Stimulated activated CD8-positive, alpha-beta memory T cell treated with anti-CD3 and anti-CD28 coated beads, Interleukin-12 subunit alpha, Interleukin-12 subunit beta, amount 100 ng/mL, for 1 hour (primary cell): Measurements from ENCODE around the gene AOPEP.

Experiments used
- DNase-seq: peaks from one replicate; pipeline ENCODE4 v3.0.0-alpha.2; 2020; ENCODE audit warnings: low read depth

The AOPEP gene

GRCh38 chr9:95084254-95084934, 357.9 kb downstream of the AOPEP start:
- DNase-seq = no peak

DNA sequence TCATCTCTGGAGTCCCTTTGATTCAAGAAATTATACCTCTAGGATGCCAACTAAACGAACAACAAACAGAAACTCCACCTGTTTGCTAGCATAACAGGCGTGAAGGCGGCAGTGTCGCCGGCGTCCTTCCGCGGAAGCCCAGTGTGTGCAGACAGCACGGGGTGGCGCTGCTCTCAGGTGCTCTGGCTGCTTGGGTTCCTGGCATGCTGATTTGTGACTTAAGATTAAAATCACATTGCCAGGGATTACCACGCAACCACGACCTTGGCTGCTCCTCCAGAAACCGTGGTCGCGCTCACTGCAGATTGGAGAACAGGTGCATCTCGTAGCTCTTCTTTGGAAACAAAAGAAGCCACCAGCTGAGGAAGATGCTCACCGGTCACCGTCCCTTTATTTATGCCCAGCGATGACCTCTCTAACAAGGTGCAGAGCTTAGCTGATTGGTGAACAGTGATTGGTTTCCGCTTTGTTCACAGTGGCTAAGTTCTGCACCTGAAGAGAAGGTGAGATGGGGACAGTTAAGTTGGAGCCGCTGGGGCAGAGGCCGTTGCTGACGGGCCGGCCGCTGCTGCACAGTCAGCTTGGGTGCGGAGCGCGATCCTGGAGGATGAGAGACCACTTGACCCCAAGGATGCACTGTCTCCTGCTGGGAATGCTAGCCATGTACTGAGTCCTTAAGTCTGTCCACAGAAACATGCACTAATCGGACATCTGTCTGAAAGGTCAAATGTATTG, 358.7 kb downstream of the AOPEP start:
- DNase-seq = no peak

- no peak for DNase-seq
Observed at GRCh38 chr9:95085861-95086563, 359.5 kb downstream of the AOPEP start.

GRCh38 chr9:95086564-95086955, 360.1 kb downstream of the AOPEP start:
- DNase-seq = no peak

DNA sequence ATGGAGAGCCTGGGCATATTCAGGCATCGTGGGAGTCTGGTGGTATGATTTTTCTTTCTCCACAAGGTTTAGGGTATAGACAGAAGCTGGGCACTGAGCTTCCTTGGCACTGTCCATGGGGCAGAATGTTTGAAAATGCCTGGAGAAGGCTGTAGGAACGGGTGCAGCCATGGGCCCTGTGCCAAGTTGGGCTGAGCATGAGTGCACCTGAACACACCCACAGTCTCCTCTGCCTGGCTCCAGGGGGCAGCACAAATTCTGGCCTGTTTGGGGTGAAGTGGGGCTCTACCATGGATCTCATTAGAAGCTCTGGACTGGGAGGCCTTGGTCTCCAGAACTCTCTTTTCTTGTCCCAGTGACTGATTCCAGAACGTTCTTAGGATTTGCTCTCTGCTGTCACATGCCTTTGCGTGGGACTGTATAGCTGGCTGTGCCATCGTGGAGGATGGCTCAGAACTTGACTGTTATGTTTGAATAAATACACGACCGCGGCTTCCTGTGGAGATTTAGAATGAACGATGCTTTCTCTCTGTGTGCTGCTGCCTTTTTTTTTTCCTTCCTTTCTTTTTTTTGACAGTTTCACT, 361.3 kb downstream of the AOPEP start:
- no peak for DNase-seq

DNA sequence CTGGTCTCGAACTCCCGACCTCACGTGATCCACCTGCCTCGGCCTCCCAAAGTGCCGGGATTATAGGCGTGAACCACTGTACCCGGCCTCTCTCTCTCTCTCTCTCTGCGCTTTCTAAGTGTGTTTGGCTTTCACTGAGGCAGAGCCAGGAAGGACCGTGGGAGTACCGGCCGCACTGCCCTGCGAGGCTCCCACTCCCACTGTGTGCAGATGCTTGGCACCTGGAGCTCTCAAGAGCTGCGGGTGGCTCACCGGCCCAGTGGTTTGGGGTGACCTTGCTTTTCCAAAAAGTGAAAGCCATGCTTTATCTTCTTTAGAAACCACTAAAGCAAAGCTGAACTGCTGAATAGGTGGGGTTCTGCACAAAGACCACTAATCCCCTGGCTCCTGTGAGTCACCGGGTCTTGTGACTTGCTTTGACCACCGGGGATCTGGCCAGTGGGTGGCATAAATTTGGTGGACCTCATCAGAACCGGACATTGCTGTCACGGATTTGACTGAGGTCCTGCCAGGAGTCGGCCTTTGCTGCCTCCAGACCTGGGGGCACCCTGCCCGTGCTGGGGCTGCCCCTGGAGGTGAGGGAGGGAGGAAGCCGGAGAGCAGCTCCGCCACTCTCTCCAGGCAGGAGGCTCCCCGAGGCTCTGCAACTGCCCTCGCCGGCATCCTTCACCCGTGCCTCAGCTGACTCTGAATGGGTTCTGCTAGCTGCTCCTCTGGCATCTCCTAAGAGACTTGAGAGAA, 362.1 kb downstream of the AOPEP start:
- no peak for DNase-seq

GRCh38 chr9:95089257-95090022, 362.9 kb downstream of the AOPEP start:
- DNase-seq = no peak

DNA sequence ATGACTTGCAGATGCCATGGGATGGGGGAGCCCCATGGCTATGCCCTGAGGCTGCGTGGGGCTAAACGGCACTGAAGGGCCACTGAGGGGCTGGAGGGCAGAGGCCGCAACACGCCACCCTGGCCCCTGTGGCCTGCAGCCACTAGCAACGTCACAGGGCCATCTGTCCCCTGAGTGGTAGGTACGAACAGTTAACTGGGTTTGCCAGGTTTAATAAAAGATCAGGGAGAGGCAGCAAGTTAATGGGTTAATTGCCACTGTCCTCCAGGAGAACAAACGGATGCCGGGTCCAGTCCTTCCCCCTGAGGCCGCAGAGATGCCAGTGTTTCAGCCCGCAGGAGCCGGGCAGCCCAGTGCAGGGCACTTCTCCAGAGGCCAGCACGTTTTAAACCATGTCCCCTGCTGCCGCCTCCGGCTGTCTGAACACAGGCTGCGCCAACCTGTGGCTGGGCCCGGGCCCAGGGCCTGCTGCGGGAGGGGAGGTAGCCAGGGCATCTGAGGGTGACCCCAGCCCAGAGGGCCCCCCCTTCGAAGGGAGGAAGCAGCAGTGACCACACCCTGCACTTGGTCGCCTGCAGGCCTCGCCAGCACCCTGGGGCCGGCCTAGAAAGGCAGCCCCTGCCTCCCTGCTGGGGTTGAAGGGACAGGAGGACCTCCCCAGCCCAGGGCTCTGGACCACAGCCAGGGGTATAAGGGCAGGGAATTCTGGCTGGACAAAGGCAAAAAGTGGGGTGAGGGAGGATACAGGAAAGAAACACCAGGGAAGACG, 363.7 kb downstream of the AOPEP start:
- DNase-seq = no peak

- no peak for DNase-seq
Observed at GRCh38 chr9:95090871-95091577, 364.5 kb downstream of the AOPEP start.

DNA sequence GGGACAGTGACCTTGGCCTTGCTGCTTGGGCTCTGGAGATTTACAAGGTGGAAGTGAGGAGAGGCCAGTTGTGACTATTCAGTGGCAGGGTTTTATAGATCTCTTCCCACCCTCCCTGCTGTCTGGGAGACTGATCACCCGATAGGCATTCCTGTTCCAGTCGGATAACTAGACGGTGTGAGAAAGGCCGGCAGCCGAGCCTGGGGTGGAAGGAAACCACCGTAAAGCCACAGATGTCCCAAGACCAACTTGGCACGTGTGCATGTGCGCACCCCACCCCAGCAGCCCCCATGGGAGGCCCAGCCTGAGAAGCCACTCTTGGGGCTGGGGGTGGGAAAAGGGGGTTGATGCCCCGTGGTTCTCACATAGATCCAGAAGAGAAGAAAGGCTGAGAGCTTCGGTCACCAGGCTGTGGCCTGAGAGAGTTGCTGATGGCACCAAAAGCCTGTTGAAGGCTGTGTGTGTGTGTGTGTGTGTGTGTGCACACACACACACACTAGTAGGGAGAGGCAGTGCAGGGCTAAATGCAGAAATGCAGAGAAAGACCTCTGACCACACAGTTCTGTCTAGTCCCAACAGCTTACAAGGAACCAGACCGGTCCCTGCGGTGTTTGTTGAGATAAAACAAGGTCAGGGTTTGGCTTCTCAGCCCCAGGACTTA, 365.2 kb downstream of the AOPEP start:
- DNase-seq = no peak

- no peak for DNase-seq
Observed at GRCh38 chr9:95092262-95093072, 366.0 kb downstream of the AOPEP start.

GRCh38 chr9:95093586-95093985, 367.1 kb downstream of the AOPEP start:
- DNase-seq = no peak

DNA sequence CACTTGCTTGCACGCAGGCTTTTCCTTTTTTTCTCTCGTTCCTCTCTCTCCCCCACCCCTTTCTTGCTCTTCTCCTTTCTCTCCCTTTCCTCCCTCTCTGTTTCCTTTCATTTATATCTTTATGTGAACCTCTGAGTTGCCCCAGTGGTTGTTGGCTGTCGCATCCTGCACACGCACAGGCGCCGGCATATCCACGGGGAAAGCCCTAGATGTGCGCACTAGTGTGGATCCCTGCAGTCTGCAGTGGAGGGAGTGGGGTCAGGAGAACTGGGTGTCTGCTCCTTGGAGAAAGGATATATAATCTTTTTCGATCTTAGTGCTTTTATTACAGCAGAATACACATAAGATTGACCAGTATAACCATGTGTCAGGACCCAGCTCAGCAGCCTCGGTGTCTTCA, 367.5 kb downstream of the AOPEP start:
- no peak for DNase-seq

GRCh38 chr9:95095641-95096355, 369.3 kb downstream of the AOPEP start:
- DNase-seq = no peak

DNA sequence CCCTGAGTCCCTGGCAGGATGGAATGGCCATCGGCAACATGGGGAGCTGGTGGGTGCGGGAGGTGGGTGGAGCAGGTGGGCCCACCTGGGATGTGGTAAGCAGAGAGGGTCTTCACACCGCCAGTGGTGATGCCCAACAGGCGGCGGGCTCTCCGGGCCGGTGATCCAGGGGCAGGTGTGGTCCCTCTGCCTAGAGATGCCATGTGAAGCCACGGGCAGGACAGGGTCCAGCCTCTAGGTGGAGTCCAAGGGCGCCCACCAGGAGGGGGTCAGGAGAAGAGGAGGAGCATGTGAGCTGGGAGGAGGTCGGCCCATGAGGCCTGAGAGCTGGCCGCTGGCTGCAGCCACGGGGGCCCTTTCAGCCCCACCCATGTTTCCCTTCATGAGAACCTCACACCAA, 369.9 kb downstream of the AOPEP start:
- no peak for DNase-seq

GRCh38 chr9:95096807-95097206, 370.3 kb downstream of the AOPEP start:
- no peak for DNase-seq

DNA sequence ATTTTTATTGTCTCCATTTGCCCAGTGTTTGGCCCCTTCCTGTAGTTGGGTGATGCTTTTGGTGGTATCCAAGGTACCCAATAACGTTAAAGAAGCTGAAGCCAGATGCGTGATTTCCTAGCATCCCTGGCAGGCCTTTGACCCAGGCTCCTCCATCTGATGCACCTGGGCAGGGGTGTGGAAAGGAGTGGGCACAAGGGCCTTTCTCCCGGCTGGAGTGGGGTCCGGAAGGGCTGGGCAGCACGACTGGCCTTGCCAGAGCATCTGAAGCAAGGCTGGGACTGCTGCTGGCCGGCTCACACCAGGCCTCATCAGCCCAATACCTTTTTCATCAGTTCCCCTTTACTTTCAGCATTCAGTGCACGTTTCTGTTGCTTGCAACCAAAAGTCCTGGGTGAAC, 370.8 kb downstream of the AOPEP start:
- no peak for DNase-seq

DNA sequence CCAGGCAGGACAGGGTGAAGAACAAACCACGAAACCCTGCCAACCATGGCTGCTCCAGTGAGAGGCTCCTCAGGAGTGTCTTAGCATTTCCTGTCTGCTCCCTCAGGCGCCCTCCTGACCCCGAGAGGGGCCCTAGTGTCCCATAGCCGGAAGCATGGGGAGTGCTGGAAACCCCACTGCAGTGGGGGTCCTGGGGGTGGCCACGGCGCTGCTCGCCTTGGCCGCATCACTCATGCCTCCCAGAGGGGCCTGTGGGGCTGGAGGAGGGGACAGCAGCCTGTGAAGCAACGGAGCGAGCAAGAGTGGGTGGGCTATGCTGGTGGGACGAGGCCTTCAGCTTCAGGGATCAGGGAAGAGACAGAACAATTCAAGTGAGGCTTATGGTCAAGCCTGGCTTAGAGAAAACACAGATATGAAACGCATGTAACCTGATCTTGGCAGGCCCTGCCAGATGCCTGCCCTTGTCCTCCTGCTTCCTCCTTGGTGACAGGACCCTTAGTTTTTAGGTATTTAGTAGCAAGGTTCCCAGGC, 372.0 kb downstream of the AOPEP start:
- no peak for DNase-seq
